HCT116 (cell line): ENCODE data around the gene KRTAP29-1. TPM values are rescaled to one million over a fixed set of nuclear protein-coding genes. Genes with fewer than 3 reads are reported as not detected.

Experiments
- ATAC-seq: fragments of 200-7000 bp; cut with Tn5 transposase; 2 replicates; pipeline ENCODE4 v1.9.1; 2020; ENCODE audit warnings: mild to moderate bottlenecking, moderate library complexity
- BruUV-seq: library from RNA; stranded (reverse); fragments of 400-500 nt; replicated peaks from 2 replicates; lab custom pipeline; 2021; lab: Mats Ljungman, UMichigan
- CTCF ChIA-PET: fragments of 300-600 bp; sonication (Branson Sonifier 250); formaldehyde crosslinking; loops from one replicate; lab custom pipeline; 2021; ENCODE audit warnings: antibody characterized with exemption; lab: Charles Lee
- POLR2A ChIA-PET: fragments of 300-600, 350-600 bp; sonication (Branson Sonifier 250); formaldehyde crosslinking; loops from one replicate; lab custom pipeline; 2021; ENCODE audit warnings: antibody characterized with exemption; lab: Charles Lee
- RAD21 ChIA-PET, 2 experiments: fragments of 300-600 bp; sonication (Branson Sonifier 250); formaldehyde crosslinking; loops; one replicate each; lab custom pipeline; 2023; ENCODE audit warnings: low total read pairs in 2 of 2; ENCODE audit not compliant: uncharacterized antibody in 2 of 2, unreplicated experiment in 2 of 2, low non-redundant PET in 1 of 2; lab: Charles Lee
- DNase-seq: peaks from one replicate; pipeline ENCODE4 v3.0.0-alpha.2; 2010; ENCODE audit warnings: low read depth, low spot score
- H2AFZ ChIP-seq: fragments of 200-600 bp; shearing (Covaris generic), sonication (generic); 2 replicates; pipeline ENCODE4 v1.6.1; 2017; ENCODE audit warnings: low read depth, mixed run types, mixed read lengths, antibody characterized with exemption, low read length; ENCODE audit not compliant: poor library complexity, severe bottlenecking
- H3K27ac ChIP-seq: 2 replicates; pipeline ENCODE4 v1.5.1; 2012; ENCODE audit warnings: low read depth, low read length
- H3K27me3 ChIP-seq: fragments of 200-600 bp; sonication (generic); 2 replicates; pipeline ENCODE4 v1.6.1; 2016; ENCODE audit warnings: mixed run types, low read length, mixed read lengths; ENCODE audit not compliant: insufficient read depth
- H3K36me3 ChIP-seq, 2 experiments: fragments of 200-500 bp in 1 of 2; fragments of 200-600 bp in 1 of 2; sonication (Bioruptor generic) in 1 of 2; sonication (generic) in 1 of 2; 2 replicates each; pipeline versions ENCODE4 v1.5.1 to v1.6.1; 2014 to 2016; ENCODE audit warnings: low read length in 2 of 2, inconsistent platforms in 1 of 2, mixed read lengths in 1 of 2, mixed run types in 1 of 2; ENCODE audit not compliant: insufficient read depth in 2 of 2, control insufficient read depth in 1 of 2
- H3K4me1 ChIP-seq, 2 experiments: fragments of 200-600 bp in 1 of 2; sonication (generic) in 1 of 2; 2 replicates each; pipeline versions ENCODE4 v1.5.1 to v1.6.1; 2012 to 2017; ENCODE audit warnings: low read length in 2 of 2, inconsistent platforms in 1 of 2, mild to moderate bottlenecking in 1 of 2, mixed read lengths in 1 of 2, mixed run types in 1 of 2, moderate library complexity in 1 of 2; ENCODE audit not compliant: insufficient read depth in 2 of 2, control insufficient read depth in 1 of 2
- H3K4me2 ChIP-seq: fragments of 200-600 bp; sonication (generic); 2 replicates; pipeline ENCODE4 v1.6.1; 2017; ENCODE audit warnings: mixed run types, low read length, mixed read lengths
- H3K4me3 ChIP-seq, 2 experiments: fragments of 200-600 bp in 1 of 2; sonication (generic) in 1 of 2; replicated peaks in 1 of 2; 2 replicates each; pipeline ENCODE4 v1.5.1; 2011 to 2016; ENCODE audit warnings: low read length in 2 of 2, control low read depth in 1 of 2, low read depth in 1 of 2, mild to moderate bottlenecking in 1 of 2, mixed read lengths in 1 of 2, mixed run types in 1 of 2
- H3K79me2 ChIP-seq: fragments of 200-600 bp; sonication (generic); 2 replicates; pipeline ENCODE4 v1.6.1; 2017; ENCODE audit warnings: mild to moderate bottlenecking, mixed run types, low read length, moderate library complexity, mixed read lengths; ENCODE audit not compliant: insufficient read depth
- H3K9ac ChIP-seq: fragments of 200-600 bp; sonication (generic); 2 replicates; pipeline ENCODE4 v1.6.1; 2016; ENCODE audit warnings: low read length, mixed read lengths
- H3K9me2 ChIP-seq: fragments of 200-600 bp; sonication (generic), shearing (Covaris generic); 2 replicates; pipeline ENCODE4 v1.6.1; 2017; ENCODE audit warnings: mixed run types, mild to moderate bottlenecking, moderate library complexity; ENCODE audit not compliant: insufficient read depth
- H3K9me3 ChIP-seq, 2 experiments: fragments of 200-500 bp in 1 of 2; fragments of 200-600 bp in 1 of 2; sonication (Bioruptor generic) in 1 of 2; sonication (generic) in 1 of 2; 2 replicates each; pipeline ENCODE4 v1.6.1; 2014 to 2017; ENCODE audit warnings: low read length in 2 of 2, mixed read lengths in 2 of 2, inconsistent platforms in 1 of 2, low read depth in 1 of 2, mild to moderate bottlenecking in 1 of 2, mixed run types in 1 of 2, moderate library complexity in 1 of 2; ENCODE audit not compliant: control insufficient read depth in 1 of 2, insufficient read depth in 1 of 2
- H4K20me1 ChIP-seq: fragments of 200-600 bp; sonication (generic), shearing (Covaris generic); 2 replicates; pipeline ENCODE4 v1.6.1; 2017; ENCODE audit warnings: mixed run types, mild to moderate bottlenecking, moderate library complexity; ENCODE audit not compliant: insufficient read depth
- CTCF ChIP-seq, 3 experiments: fragments of 200-600 bp in 1 of 3; sonication (generic) in 1 of 3; IDR thresholded peaks in 2 of 3; conservative IDR thresholded peaks in 1 of 3; 2 replicates each; pipeline ENCODE4 v1.5.1; 2012 to 2017; ENCODE audit warnings: low read depth in 2 of 3, low read length in 2 of 3, antibody characterized with exemption in 1 of 3, borderline replicate concordance in 1 of 3, control low read depth in 1 of 3, mild to moderate bottlenecking in 1 of 3, mixed read lengths in 1 of 3, mixed run types in 1 of 3, moderate library complexity in 1 of 3; ENCODE audit not compliant: insufficient read depth in 1 of 3
- EGR1 ChIP-seq: IDR thresholded peaks from 2 replicates; pipeline ENCODE4 v1.6.1; 2012; ENCODE audit warnings: low read depth
- MAX ChIP-seq: IDR thresholded peaks from 2 replicates; pipeline ENCODE4 v1.6.1; 2012
- POLR2A ChIP-seq: IDR thresholded peaks from 2 replicates; pipeline ENCODE4 v1.7.0; 2011; ENCODE audit warnings: borderline replicate concordance; ENCODE audit not compliant: insufficient read depth, insufficient read length; ENCODE audit errors: extremely low read depth
- POLR2AphosphoS5 ChIP-seq: IDR thresholded peaks from 2 replicates; pipeline ENCODE4 v1.6.1; 2011; ENCODE audit warnings: mild to moderate bottlenecking, low read depth, low read length, moderate library complexity
- RAD21 ChIP-seq: IDR thresholded peaks from 2 replicates; pipeline ENCODE4 v1.6.1; 2012; ENCODE audit warnings: low read depth, mild to moderate bottlenecking
- SIN3A ChIP-seq: IDR thresholded peaks from 2 replicates; pipeline ENCODE4 v1.6.1; 2012; ENCODE audit warnings: low read depth
- SP1 ChIP-seq: IDR thresholded peaks from 2 replicates; pipeline ENCODE4 v1.6.1; 2012; ENCODE audit warnings: low read depth
- TCF7L2 ChIP-seq: IDR thresholded peaks from 2 replicates; pipeline ENCODE4 v1.7.0; 2011; ENCODE audit warnings: borderline replicate concordance, inconsistent platforms; ENCODE audit not compliant: insufficient read depth, insufficient read length; ENCODE audit errors: extremely low read depth
- ZNF274 ChIP-seq: fragments of 200-500 bp; sonication (Bioruptor generic); IDR thresholded peaks from 2 replicates; pipeline ENCODE4 v1.6.1; 2014; ENCODE audit warnings: mild to moderate bottlenecking, low read depth, low read length, inconsistent platforms
- intact Hi-C: fragments of 100-400 bp; cut with micrococcal nuclease; formaldehyde crosslinking; loops from 2 replicates; pipeline ENCODE4 v1.10.0; 2022
- total RNA-seq: library from RNA; stranded (reverse); gene quantifications from one replicate; pipeline ENCODE4 v1.2.1, GENCODE V29; 2021; ENCODE audit not compliant: unreplicated experiment

The KRTAP29-1 gene
- total RNA-seq, 1 experiment from 2014 or later = 0.22 TPM

- BruUV-seq = no TSS peak
- CTCF ChIA-PET = no interaction called here
Observed at GRCh38 chr17:41304091-41304490, 1.4 kb upstream of the KRTAP29-1 start.

More at GRCh38 chr17:41304091-41304490, 1.4 kb upstream of the KRTAP29-1 start:
- RAD21 ChIA-PET = no interaction called here
- H3K36me3 ChIP-seq = no peaks in the 10 kb centered on the region
- TF ChIP-seq TCF7L2 (no peak), ZNF274 (no peak), SIN3A (no peak), SP1 (no peak), CTCF (IDR thresholded peaks at IDR 0.05 in 2 of 3, conservative IDR thresholded peaks at IDR 0.05 in 1 of 3; ENCODE audit: borderline replicate concordance in 1 of 3, insufficient read depth in 1 of 3, low read depth in 2 of 3, low read length in 2 of 3) (no peak), POLR2A (no peak), RAD21 (no peak), POLR2AphosphoS5 (no peak), EGR1 (no peak), MAX (no peak)
- POLR2A ChIA-PET = no interaction called here
- H3K27me3 ChIP-seq = no peaks in the 10 kb centered on the region
- H3K4me1 ChIP-seq = no peaks in the 10 kb centered on the region
- H3K4me3 ChIP-seq = no peak overlapping the region
- H3K9me2 ChIP-seq = no peaks in the 10 kb centered on the region
- no peak overlapping the region for H3K4me2 ChIP-seq
- no peak overlapping the region for H3K27ac ChIP-seq
- H2AFZ ChIP-seq = no peak overlapping the region
- ATAC-seq (no peak), DNase-seq (no peak)
- no peak overlapping the region for H3K9ac ChIP-seq
- intact Hi-C loops = no loop called here
- peaks cover 0 to 14% of the 10 kb centered on the region in 2 experiments; a peak in 1 of 4 replicates for H3K9me3 ChIP-seq
- H4K20me1 ChIP-seq = no peaks in the 10 kb centered on the region
- no peaks in the 10 kb centered on the region for H3K79me2 ChIP-seq
